ENCODE measurements around the gene CIAO3.
"Not testable (repeated sequence)": the region's sequence is repeated elsewhere in the genome, so short reads cannot be mapped to it uniquely, and the experiment has no call there.

The CIAO3 gene

GRCh38 chr16:708019-708418 is 32.8 kb downstream of the CIAO3 start:
- no peak for DNase-seq

GRCh38 chr16:707062-707538 is 33.7 kb downstream of the CIAO3 start:
- DNase-seq: no peak

DNA sequence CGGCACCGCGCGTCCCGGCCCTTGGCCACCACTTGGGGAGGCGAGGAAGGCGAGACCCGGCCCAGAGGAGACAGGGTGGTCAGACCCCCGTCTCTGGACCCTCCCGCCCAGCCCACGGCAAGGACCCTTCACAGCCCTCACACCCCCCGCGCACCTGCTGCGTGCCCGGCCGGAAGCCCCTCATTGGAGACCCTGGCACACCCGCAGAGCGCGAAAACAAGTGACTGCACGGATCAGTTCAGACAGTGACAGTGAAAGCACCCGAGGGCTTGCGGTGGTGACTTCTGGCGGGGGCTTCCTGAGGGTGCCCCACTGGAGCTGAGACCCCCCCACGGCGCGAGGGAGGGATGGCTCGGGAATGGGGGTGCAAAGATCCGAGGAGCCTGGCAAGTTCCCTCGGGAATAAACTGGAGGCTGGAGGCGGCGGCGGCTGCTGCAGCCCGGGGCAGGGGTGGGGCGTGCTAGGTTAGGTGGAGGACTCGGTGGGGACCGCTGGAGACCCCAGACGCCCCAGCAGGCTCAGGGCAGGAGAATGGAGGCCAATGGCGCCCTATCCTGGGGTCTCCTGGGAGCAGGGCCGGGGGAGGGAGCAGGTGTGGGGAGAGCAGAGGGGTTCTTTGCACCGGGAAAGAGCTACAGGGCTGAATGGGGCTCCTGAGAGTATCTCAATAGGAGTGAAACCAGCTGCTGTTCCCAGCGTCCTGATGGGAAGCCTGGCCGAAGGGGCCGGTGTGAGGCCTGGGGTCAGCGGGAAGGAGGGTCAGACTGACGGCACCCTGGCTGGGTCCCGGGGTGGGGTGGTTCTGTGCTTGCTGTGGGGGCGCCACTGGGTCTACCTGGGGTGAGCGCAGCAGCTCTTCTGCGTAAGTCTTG is 34.4 kb downstream of the CIAO3 start:
- DNase-seq: no peak

DNA sequence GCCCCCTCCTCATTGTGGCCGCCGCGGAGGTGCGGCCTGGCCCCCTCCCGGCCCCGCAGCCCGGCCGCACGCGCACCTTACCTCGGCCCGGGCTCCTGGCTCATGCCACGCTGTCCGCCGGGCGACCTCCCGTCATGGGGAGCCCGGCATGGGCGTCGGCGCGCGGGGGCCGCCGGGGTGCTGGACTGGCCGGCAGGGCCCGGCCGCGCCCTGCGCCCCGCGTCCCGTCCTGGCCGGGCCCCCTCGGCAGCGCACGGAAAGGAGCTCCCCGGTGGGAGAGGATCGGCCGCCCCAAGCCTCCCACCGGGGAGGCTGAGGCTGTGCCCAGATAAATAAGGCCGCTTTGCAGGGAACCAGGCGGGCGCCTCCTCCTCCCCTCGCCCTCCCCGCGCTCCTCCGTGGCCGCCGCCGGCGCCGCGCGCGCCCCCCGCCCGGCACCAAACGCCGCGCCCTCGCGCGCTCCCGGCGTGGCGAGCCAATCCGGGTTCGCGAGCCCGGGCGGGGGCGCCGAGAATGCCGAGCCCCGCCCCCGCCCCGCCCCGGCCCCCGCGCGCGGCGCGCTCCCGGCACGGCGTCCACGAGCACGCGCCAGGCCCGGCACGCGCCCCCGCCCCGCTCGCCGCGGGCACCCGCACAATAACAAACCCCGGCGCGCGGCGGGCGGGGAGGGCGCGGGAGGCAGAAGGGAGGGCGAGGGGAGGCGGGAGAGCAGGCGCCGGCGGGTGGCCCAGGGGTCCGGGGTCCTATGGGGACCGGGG is 35.2 kb downstream of the CIAO3 start, which contains the start of gene FBXL16:
Gene FBXL16, minus strand, starts transcription at position 371 of the 758 bp plus-strand sequence. CDS start 8,396 bp downstream, outside the sequence.
- DNase-seq: no peak

GRCh38 chr16:704552-705380 is 36.0 kb downstream of the CIAO3 start:
- DNase-seq: no peak

DNA sequence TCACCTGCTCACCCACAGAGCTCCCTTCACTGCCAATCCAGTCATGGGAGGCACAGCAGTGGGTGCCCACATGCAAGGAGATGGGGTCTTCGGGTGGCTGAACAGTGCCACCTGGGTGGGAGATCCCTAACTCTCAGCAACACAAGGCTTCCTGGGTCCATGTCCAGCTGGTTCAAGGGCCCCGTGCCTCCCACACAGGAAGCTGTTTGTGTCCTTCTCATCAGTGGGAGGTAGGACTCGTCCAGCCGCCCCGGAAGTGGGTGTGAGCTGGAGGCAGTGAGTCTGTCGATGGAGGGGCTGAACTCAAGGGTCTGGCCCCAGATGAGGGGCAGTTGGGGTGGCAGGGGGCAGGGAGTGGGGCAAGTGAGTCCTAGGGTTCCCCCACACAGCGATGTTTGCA is 36.8 kb downstream of the CIAO3 start:
- no peak for DNase-seq

GRCh38 chr16:703406-703805 is 37.4 kb downstream of the CIAO3 start:
- no peak for DNase-seq

- DNase-seq: no peak
These were observed 38.5 kb downstream of the CIAO3 start for GRCh38 chr16:702341-702740.

DNA sequence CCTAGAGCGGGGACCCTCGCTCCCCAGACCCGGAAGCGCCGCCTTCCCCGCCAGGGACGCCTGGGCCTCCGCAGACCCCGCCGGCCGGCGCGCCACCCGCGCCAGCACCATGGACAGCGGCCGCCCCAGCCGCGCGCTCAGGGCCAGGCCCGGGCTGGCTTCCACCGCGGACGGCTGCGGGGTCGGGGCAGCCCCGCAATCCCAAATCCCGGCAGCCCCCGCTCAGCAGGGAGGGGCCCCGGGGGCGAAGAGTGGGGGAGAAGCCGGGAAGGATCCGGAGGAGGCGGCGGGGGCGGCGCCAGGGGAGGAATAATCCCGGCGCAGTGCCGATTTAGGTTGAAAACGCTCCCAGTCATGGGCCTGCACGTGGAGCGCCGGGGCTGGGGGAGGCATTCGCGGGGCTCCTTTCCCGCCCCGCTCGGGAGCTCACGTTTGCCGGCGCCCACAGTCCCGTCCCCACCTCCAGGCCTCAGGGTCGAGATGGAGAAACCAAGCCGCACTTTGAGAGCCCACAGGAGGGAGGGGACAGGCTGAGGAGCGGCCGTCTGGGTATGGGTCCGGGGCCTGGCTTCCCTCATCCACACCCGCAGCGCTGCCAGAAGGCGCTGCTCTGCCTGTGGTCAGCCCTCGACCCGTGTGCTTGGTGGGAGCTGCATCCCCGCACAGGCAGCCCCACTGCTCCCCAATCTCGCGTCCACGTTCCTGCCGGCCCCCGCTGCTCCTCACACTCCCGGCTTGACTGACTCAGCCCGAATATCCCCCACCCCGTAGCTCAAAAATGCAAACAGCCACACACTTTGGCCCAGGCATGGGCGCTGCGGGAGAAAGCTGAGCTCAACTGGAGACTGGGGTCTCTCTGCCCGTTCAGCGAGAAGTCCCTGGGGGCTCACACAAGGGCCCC is 39.9 kb downstream of the CIAO3 start:
- DNase-seq: peak; percentile 44

DNA sequence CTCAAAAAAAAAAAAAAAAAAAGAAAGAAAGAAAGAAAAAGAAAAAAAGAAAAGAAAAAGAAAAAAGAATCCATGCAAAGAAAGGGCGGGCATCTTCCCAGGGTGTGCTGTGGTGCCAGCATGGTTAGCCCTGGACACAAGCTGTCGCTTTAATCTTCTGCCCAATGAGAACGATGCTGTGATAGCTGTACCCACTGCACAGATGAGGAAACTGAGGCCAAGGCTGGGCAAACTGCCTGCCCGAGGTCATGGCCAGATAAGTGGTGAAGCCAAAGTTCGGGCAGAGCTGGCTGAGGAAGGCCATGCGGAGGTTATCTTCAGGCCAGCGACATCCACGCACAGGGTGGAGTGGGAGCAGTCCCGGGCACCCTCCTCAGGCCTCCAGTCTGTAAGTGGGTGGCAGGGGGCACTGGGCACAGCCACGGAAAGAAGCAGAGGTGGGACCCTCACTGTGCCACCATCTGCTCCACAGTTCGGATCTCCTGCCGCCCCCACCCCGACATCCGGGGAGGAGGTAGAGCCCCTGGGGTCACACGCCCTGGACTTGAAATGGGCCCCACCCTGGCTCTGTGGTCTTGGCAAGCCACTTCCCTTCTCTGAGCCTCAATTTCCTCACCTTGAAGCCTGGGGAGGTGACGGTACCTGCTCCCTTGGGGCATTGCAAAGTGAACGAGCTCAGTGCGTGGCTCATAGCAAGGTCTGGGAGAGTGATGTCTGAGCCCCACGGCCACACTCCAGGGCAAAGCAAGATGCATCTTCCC is 41.7 kb downstream of the CIAO3 start:
- no peak for DNase-seq

- DNase-seq: peak; percentile 70
These were observed 45.3 kb downstream of the CIAO3 start for GRCh38 chr16:695355-696089.

GRCh38 chr16:694863-695354 is 45.9 kb downstream of the CIAO3 start:
- DNase-seq: no peak

DNA sequence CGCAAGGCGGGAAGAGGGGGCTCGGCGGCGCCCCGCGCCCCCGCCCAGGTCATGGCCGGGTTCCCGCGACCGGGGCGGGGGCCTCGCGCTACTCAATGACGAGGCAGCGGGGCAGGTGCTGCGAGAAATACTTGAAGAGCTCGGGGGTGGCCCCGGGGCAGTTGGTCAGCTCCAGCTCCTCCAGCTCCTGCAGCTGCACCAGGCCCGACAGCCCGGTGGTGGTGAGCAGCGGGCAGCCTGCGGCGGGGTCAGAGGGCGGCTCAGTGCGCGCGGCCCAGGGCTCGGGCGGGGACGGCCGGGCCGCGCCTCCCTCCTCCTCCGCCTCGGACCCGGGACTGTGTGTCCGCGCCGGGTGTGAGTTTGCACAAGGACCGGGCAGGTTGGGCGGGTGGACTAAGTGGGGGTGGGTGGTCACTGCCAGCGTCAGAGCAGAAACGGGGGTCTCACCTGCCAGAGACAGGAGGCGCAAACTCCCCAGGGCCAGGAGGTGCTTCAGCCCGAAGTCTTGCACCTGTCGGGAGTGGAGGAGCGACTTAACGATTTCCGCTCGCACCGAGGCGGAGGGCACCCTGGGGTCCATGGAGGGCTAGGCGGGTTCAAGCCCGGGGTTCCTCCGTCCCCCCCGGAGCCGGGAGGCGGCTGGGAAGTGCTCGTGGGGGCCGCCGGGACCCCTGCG is 46.5 kb downstream of the CIAO3 start:
- no peak for DNase-seq

DNA sequence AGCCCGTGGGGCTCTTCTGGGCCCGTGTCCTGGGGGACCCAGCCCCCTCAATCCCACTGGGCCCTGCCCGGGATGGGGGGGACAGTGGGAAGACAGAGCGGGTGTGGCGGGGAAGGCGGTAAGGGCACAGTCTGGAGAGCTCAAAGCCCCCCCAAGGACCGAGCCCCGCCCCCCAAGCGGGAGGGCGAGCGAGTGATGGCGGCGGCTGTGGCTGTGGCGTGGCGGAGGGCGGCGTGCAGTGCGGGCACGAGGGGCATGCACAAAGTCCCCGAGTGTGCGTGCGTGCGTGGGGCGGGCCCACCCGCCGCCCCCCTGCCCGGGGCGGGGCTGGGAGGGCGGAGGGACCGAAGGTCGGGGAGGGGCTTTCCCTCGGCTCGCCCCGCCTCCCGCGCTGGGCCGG is 47.0 kb downstream of the CIAO3 start:
- DNase-seq: no peak

DNA sequence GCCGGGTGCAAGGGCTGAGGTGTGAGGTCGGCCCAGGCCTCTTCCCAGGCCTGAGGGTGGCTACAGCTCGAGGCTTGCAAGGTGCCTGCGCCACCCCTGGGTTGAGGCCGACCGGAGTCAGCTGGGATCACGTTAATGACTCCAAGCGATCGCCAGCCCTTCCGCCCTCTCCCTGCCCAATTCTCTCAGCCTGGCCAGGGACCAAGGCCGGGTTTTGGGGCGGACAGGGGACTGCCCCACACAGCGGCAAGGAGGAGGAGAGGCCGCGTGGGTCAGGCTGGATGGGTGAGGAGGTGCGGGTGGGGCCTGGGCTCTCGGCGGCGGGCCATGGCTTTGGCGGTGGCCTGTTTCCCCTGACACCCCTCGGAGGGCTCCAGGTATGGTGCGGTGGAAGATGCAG is 47.4 kb downstream of the CIAO3 start:
- no peak for DNase-seq

DNA sequence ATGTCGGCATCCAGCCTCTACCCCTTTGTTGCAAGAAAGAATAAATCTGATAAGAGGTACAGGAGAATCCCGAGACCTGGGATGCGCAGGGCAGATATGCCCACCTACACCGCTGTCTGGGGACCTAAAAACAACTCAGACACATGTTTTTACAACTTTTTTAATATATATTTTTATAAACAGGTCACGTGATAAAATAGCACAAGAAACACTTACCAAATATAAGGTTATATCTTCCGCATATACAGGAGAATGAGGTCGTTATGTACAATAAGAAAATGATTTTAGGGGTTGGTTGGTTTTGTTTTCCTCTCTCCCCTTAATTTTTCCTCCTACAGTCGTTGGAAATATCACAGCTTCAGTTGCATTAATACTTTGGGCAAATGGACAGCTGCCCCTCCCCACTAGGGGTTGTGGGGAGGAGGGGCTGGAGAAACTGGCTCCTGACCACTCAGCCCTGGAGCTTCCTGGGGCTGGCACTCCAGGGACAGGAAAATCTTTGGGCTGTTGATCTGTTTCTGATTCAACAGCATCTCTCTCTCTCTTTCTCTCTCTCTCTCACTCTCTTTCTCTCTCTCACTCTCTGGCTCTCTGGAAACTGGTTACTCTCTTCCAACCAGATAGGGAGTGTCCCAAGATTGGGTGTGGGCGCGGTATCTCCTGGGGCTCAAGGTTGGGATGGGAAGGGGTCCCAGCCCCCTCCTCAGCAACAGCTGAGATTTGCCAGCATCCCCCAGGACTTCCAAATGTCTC is 48.3 kb downstream of the CIAO3 start:
- DNase-seq: no peak

DNA sequence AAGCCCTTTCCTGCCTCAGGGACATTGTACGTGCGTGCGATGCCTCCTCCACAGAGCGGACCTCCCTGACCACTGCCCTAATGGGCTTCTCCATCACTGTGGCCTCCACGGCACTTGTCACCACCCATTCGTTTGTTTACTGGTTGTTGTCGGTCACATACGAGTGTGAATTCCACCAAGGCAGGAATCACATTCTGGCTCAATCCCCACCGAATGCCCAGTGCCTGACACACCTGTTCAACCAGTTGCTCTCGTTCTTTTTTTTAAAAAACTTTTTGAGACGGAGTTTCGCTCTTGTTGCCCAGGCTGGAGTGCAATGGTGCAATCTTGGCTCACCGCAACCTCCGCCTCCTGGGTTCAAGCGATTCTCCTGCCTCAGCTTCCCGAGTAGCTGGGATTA is 49.6 kb downstream of the CIAO3 start:
- DNase-seq: not testable (repeated sequence)

DNA sequence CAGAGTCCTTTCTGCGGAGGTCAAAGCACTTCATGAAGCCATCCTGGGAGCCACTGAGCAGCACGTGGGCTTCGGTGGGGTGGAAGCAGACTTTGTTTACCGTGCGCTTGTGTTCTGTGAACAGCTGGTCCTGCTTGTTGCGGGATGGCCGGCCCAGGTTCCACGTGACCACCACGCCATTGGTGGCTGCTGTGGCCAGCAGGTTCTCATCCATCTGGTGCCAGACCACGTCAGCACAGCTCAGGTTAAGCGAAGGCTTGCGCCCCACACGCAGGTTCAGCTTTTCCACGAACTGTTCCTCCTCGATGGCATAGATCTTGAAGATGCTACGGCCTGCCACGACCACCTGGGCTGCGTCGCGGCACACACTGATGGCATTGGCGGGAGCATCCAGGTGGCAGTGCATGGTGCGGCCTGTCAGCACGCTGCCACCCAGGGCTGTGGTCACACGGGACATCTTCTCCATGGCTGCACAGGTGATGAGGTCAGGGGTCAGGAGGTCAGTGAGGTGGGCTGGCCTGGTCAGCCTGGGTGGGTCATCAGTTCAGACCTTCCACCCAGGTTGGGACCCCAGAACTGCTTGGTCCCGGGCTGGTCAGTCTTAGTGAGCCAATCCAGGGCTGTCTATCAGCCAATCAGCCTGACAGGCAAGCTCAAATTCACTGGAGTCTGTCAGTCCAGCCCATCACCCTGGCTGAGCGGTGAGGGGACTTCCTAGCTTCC is 51.5 kb downstream of the CIAO3 start:
- no peak for DNase-seq
